GM12878 (cell line): ENCODE data around the gene CACNA1D. TPM values are rescaled to one million over a fixed set of nuclear protein-coding genes. Genes with fewer than 3 reads are reported as not detected.

Source experiments
- ATAC-seq: fragments of 200-7000 bp; cut with Tn5 transposase; 3 replicates; pipeline ENCODE4 v1.9.1; 2020; ENCODE audit warnings: mild to moderate bottlenecking, moderate library complexity
- Bru-seq: library from RNA; stranded (reverse); fragments of 400-500 nt; gene quantifications from one replicate; lab custom pipeline; 2021; lab: Mats Ljungman, UMichigan
- BruChase-seq, 2 experiments: library from RNA; stranded (reverse); fragments of 400-500 nt; gene quantifications; one replicate each; lab custom pipeline; 2021; lab: Mats Ljungman, UMichigan
- BruUV-seq: library from RNA; stranded (reverse); fragments of 400-500 nt; replicated peaks from 2 replicates; lab custom pipeline; 2021; lab: Mats Ljungman, UMichigan
- CTCF ChIA-PET: fragments of 300-600 bp; sonication (Branson Sonifier 250); formaldehyde crosslinking; extraction: SDS; loops from one replicate; lab custom pipeline; 2021; ENCODE audit warnings: inconsistent platforms; lab: Yijun Ruan, JAX
- POLR2A ChIA-PET: fragments of 350-600 bp; formaldehyde crosslinking; extraction: SDS; loops from one replicate; lab custom pipeline; 2021; ENCODE audit warnings: inconsistent platforms; lab: Charles Lee
- RAD21 ChIA-PET: fragments of 300-600 bp; sonication (Branson Sonifier 250); formaldehyde crosslinking; loops from one replicate; lab custom pipeline; 2023; ENCODE audit warnings: antibody characterized with exemption; ENCODE audit not compliant: unreplicated experiment; lab: Charles Lee
- SMC1A ChIA-PET: fragments of 300-600 bp; sonication (Branson Sonifier 250); formaldehyde crosslinking; loops from one replicate; lab custom pipeline; 2023; ENCODE audit not compliant: unreplicated experiment, uncharacterized antibody; lab: Charles Lee
- DNase-seq: peaks from one replicate; pipeline ENCODE4 v3.0.0-alpha.2; 2011; ENCODE audit warnings: low read depth, low spot score
- FAIRE-seq: peaks from 3 replicates; lab custom pipeline; 2011; peaks lifted over from hg19 to GRCh38; lab: Jason Lieb, UNC
- H2AFZ ChIP-seq: 2 replicates; pipeline ENCODE4 v1.6.0; 2011; ENCODE audit warnings: low read depth, low read length, control low read depth; ENCODE audit not compliant: control insufficient read depth
- H3K27ac ChIP-seq: 2 replicates; pipeline ENCODE4 v1.5.1; 2011; ENCODE audit warnings: control low read depth; ENCODE audit not compliant: control insufficient read depth, insufficient read depth
- H3K27me3 ChIP-seq, 2 experiments: replicated peaks in 1 of 2; 2 replicates each; pipeline versions ENCODE4 v1.6.0 to v1.6.1; 2011; ENCODE audit warnings: low read length in 1 of 2; ENCODE audit not compliant: control insufficient read depth in 2 of 2, insufficient read depth in 2 of 2
- H3K36me3 ChIP-seq, 2 experiments: 2 replicates each; pipeline ENCODE4 v1.5.1; 2011; ENCODE audit warnings: low read length in 1 of 2; ENCODE audit not compliant: control insufficient read depth in 2 of 2, insufficient read depth in 2 of 2
- H3K4me1 ChIP-seq: 2 replicates; pipeline ENCODE4 v1.6.1; 2011; ENCODE audit warnings: mild to moderate bottlenecking, low read length, moderate library complexity, mixed read lengths; ENCODE audit not compliant: control insufficient read depth, insufficient read depth
- H3K4me2 ChIP-seq: 2 replicates; pipeline ENCODE4 v1.6.0; 2011; ENCODE audit warnings: control low read depth; ENCODE audit not compliant: control insufficient read depth, insufficient read depth
- H3K4me3 ChIP-seq: fragments of 200-600 bp; sonication (generic); 2 replicates; pipeline ENCODE4 v1.5.1; 2016
- H3K79me2 ChIP-seq: 2 replicates; pipeline ENCODE4 v1.6.0; 2011; ENCODE audit warnings: low read length; ENCODE audit not compliant: control insufficient read depth, insufficient read depth
- H3K9ac ChIP-seq: 2 replicates; pipeline ENCODE4 v1.8.0; 2011; ENCODE audit warnings: low read length, control low read depth, mixed read lengths; ENCODE audit not compliant: control insufficient read depth, insufficient read depth
- H3K9me3 ChIP-seq: replicated peaks from 3 replicates; pipeline ENCODE4 v1.5.1; 2011; ENCODE audit warnings: mild to moderate bottlenecking, low read length; ENCODE audit not compliant: control insufficient read depth, insufficient read depth
- H4K20me1 ChIP-seq: 2 replicates; pipeline ENCODE4 v1.6.0; 2011; ENCODE audit not compliant: control insufficient read depth, insufficient read depth
- CBFB ChIP-seq: IDR thresholded peaks from 2 replicates; pipeline ENCODE4 v1.6.1; 2016; ENCODE audit warnings: antibody characterized with exemption, low read depth
- GATAD2B ChIP-seq: fragments of 450-650 bp; conservative IDR thresholded peaks from 2 replicates; pipeline ENCODE4 v1.6.1; 2017; ENCODE audit warnings: low read depth, mild to moderate bottlenecking, moderate library complexity
- LARP7 ChIP-seq: fragments of 450-650 bp; IDR thresholded peaks from 2 replicates; pipeline ENCODE4 v1.6.1; 2017; ENCODE audit warnings: mild to moderate bottlenecking
- MTA3 ChIP-seq: IDR thresholded peaks from 2 replicates; pipeline ENCODE4 v1.6.1; 2012; ENCODE audit warnings: low read length, inconsistent platforms, borderline replicate concordance
- RELA ChIP-seq: fragments of 450-650 bp; IDR thresholded peaks from 2 replicates; pipeline ENCODE4 v1.8.0; 2014; ENCODE audit warnings: borderline replicate concordance; ENCODE audit not compliant: partially characterized antibody
- SUZ12 ChIP-seq: fragments of 200-600 bp; sonication (generic); IDR thresholded peaks from one replicate; pipeline ENCODE4 v1.6.1; 2018; ENCODE audit warnings: antibody characterized with exemption, mild to moderate bottlenecking; ENCODE audit not compliant: unreplicated experiment
- WGBS: methylation state at CpG from one replicate; pipeline ENCODE4 v1.1.6; 2016; ENCODE audit warnings: low lambda C conversion rate; ENCODE audit not compliant: insufficient replicate concordance, insufficient coverage; ENCODE audit errors: missing lambda C conversion rate; 5-methylcytosine and 5-hydroxymethylcytosine counted together
- in situ Hi-C: fragments of 300-500 bp; cut with MboI; formaldehyde crosslinking; loops from 9 replicates; pipeline ENCODE4 v1.14.3; 2018; ENCODE audit warnings: mixed read lengths
- intact Hi-C: fragments of 100-400 bp; cut with micrococcal nuclease; formaldehyde crosslinking; loops from one replicate; pipeline ENCODE4 v1.14.2; 2022; ENCODE audit not compliant: unreplicated experiment
- long read RNA-seq, 2 experiments: library from polyadenylated mRNA; unstranded; transcript quantifications; one replicate each; pipeline ENCODE4 v2.0.0, GENCODE V29; 2019 to 2020
- polyA minus RNA-seq, 3 experiments: library from RNA; depleted of rRNA, polyadenylated mRNA; stranded (reverse); fragments of >200 nt; gene quantifications; 2 replicates each; pipeline ENCODE4 v1.2.3, GENCODE V29; 2011
- polyA plus RNA-seq, 11 experiments: library from polyadenylated mRNA; depleted of rRNA in 4 of 11; unstranded in 6 of 11; stranded (reverse) in 5 of 11; fragments of >200 nt; fragmentation: Nextera tagmentation in 4 of 11; fragmentation: Illumina TruSeq in 1 of 11; extraction: Ambion mirVana in 4 of 11; extraction: Trizol in 1 of 11; gene quantifications; 1 replicate in 1 of 11; 2 replicates in 10 of 11; pipeline versions ENCODE4 v1.2.1 to v1.2.3, GENCODE V29; 2011 to 2016; ENCODE audit warnings: inconsistent platforms in 2 of 11, missing spikeins in 2 of 11, low read depth in 1 of 11
- total RNA-seq, 4 experiments: library from RNA; depleted of rRNA in 3 of 4; stranded (reverse); fragments of >200 nt in 3 of 4; fragmentation: Illumina TruSeq in 1 of 4; extraction: Trizol in 1 of 4; gene quantifications; 2 replicates each; pipeline versions ENCODE4 v1.2.1 to v1.2.3, GENCODE V29; 2013 to 2021

The CACNA1D gene
- total RNA-seq (2013; cell fraction: nucleolus; rRNA removed), result 33.0 and 37.2 TPM in 2 replicates
- total RNA-seq (2014; rRNA removed) (1.6 and 1.7 TPM in 2 replicates), total RNA-seq (2014; rRNA removed; fragmentation: Illumina TruSeq; extraction: Trizol) (1.6 and 1.9 TPM in 2 replicates), total RNA-seq (2021) (2.6 and 2.7 TPM in 2 replicates), polyA plus RNA-seq (2011; rRNA removed) (21.1 and 24.4 TPM in 2 replicates), polyA plus RNA-seq (2014; fragmentation: Illumina TruSeq; extraction: Trizol) (2.0 and 3.2 TPM in 2 replicates), polyA plus RNA-seq (2014; fragmentation: Nextera tagmentation; extraction: Ambion mirVana) (under 1 TPM; 0.48 to 0.77 TPM), polyA plus RNA-seq (2014; rRNA removed) (1.3 and 2.0 TPM in 2 replicates), polyA plus RNA-seq (2016; fragmentation: Nextera tagmentation; extraction: Ambion mirVana) (under 1 TPM; 0.21 to 0.44 TPM), polyA minus RNA-seq (2011; rRNA and poly(A)+ RNA removed) (66.7 and 68.7 TPM in 2 replicates), Bru-seq, nascent RNA (percentile 38 among the genes with signal in this experiment), BruChase-seq, experiment 1, labeled RNA remaining after a 6-hour chase (percentile 38 among the genes with signal in this experiment), BruChase-seq, experiment 2, labeled RNA remaining after a 2-hour chase (percentile 40 among the genes with signal in this experiment)
- 0.51 TPM for polyA plus RNA-seq (2011; ENCODE audit: low read depth)
- polyA plus RNA-seq (2011; cell fraction: cytosol; rRNA removed), result 10.3 and 10.5 TPM in 2 replicates
- 63.6 and 84.9 TPM in 2 replicates for polyA plus RNA-seq (2011; cell fraction: nucleus; rRNA removed)
- 0.88 and 1.7 TPM in 2 replicates for polyA plus RNA-seq (2012)
- 4.5 and 7.7 TPM in 2 replicates for polyA minus RNA-seq (2011; cell fraction: cytosol; rRNA and poly(A)+ RNA removed)
- 65.9 and 93.0 TPM in 2 replicates for polyA minus RNA-seq (2011; cell fraction: nucleus; rRNA and poly(A)+ RNA removed)
- long read RNA-seq, experiment 1, partial matches to known transcripts, result 0 of 2 reads
- long read RNA-seq, experiment 1, other reads (novel, unspliced or antisense), result 2 of 2 reads
- long read RNA-seq, experiment 2, partial matches to known transcripts, result 5 of 44 reads
- long read RNA-seq, experiment 2, other reads (novel, unspliced or antisense), result 39 of 44 reads

- H3K4me3 ChIP-seq, result no peak within 1 kb of the TSS
- H3K4me2 ChIP-seq, result no peak within 1 kb of the TSS
- H3K27ac ChIP-seq, result no peak within 1 kb of the TSS
- intact Hi-C loops (no loop called here), in situ Hi-C loops (no loop called here)
- TF ChIP-seq SUZ12 (peak; percentile 94), RELA (no peak), LARP7 (peak; percentile 52; the same call in 1 of the 2 replicates), GATAD2B (peak; percentile 45; the same call in 1 of the 2 replicates), MTA3 (no peak), CBFB (no peak)
- H4K20me1 ChIP-seq, result no peaks in the 10 kb centered on the region
- ChIA-PET RAD21 (no interaction called here), CTCF (no interaction called here), SMC1A (interaction anchor here (0.9 to 1.4 kb wide), 3 partner anchors 9 to 216 kb away, joined by 3 read pairs; no protein-coding TSS in a partner anchor), POLR2A (no interaction called here)
- ATAC-seq, result peak; percentile 21; the same call in 2 of the 3 replicates
- H3K27me3 ChIP-seq, result peaks cover 7 to 20% of the 10 kb centered on the region in 2 experiments
- no peak for FAIRE-seq
- WGBS, result 4% methylated on average over 51 of the region's 122 CpGs
- H2AFZ ChIP-seq, result no peak within 1 kb of the TSS
- BruUV-seq, result no TSS peak
- no peak for DNase-seq
- H3K9ac ChIP-seq, result no peak within 1 kb of the TSS
- H3K4me1 ChIP-seq, result no peaks in the 10 kb centered on the region
- H3K9me3 ChIP-seq, result no peaks in the 10 kb centered on the region
- H3K36me3 ChIP-seq, result no peaks in the 10 kb centered on the region
- H3K79me2 ChIP-seq, result no peaks in the 10 kb centered on the region
Measured at GRCh38 chr3:53493963-53494791, at the start of gene CACNA1D. Gene CACNA1D (plus strand): TSS chr3:53494611. CDS start chr3:53495167, 556 bp downstream.
